ENCODE data around the gene PHKB.
"Not testable (repeated sequence)": the region's sequence is repeated elsewhere in the genome, so short reads cannot be mapped to it uniquely, and the experiment has no call there.

PHKB gene

GRCh38 chr16:47667956-47668355, 206.8 kb downstream of the PHKB start:
- in situ Hi-C loops (cut with MboI; ENCODE audit: low sequenced_read_pairs): no loop called here

GRCh38 chr16:47672475-47672874, 211.3 kb downstream of the PHKB start:
- in situ Hi-C loops (cut with MboI; ENCODE audit: low sequenced_read_pairs): no loop called here

- in situ Hi-C loops (cut with MboI; ENCODE audit: low sequenced_read_pairs): no loop called here
These were observed 215.6 kb downstream of the PHKB start for GRCh38 chr16:47676635-47677177.

GRCh38 chr16:47681571-47681970, 220.4 kb downstream of the PHKB start:
- in situ Hi-C loops (cut with MboI; ENCODE audit: low sequenced_read_pairs): not testable (repeated sequence)

- in situ Hi-C loops (cut with MboI; ENCODE audit: low sequenced_read_pairs): no loop called here
These were observed 226.6 kb downstream of the PHKB start for GRCh38 chr16:47687694-47688093.

- in situ Hi-C loops (cut with MboI; ENCODE audit: low sequenced_read_pairs): no loop called here
These were observed 232.1 kb downstream of the PHKB start for GRCh38 chr16:47693226-47693625.

- in situ Hi-C loops (cut with MboI; ENCODE audit: low sequenced_read_pairs): no loop called here
These were observed 233.4 kb downstream of the PHKB start for GRCh38 chr16:47694543-47694942.

- in situ Hi-C loops (cut with MboI; ENCODE audit: low sequenced_read_pairs): no loop called here
These were observed 234.6 kb downstream of the PHKB start for GRCh38 chr16:47695756-47696155.

GRCh38 chr16:47697826-47698225, 236.7 kb downstream of the PHKB start:
- in situ Hi-C loops (cut with MboI; ENCODE audit: low sequenced_read_pairs): no loop called here

- in situ Hi-C loops (cut with MboI; ENCODE audit: low sequenced_read_pairs): no loop called here
These were observed 238.0 kb downstream of the PHKB start for GRCh38 chr16:47699106-47699505.

- in situ Hi-C loops (cut with MboI; ENCODE audit: low sequenced_read_pairs): no loop called here
These were observed 239.9 kb downstream of the PHKB start for GRCh38 chr16:47700857-47701587.

- in situ Hi-C loops (cut with MboI; ENCODE audit: low sequenced_read_pairs): no loop called here
These were observed 244.1 kb downstream of the PHKB start for GRCh38 chr16:47705266-47705665.

GRCh38 chr16:47711809-47712208, 250.7 kb downstream of the PHKB start:
- in situ Hi-C loops (cut with MboI; ENCODE audit: low sequenced_read_pairs): no loop called here

GRCh38 chr16:47712276-47713224, 251.4 kb downstream of the PHKB start:
- in situ Hi-C loops (cut with MboI; ENCODE audit: low sequenced_read_pairs): no loop called here

GRCh38 chr16:47713225-47713595, 252.1 kb downstream of the PHKB start:
- in situ Hi-C loops (cut with MboI; ENCODE audit: low sequenced_read_pairs): no loop called here

- in situ Hi-C loops (cut with MboI; ENCODE audit: low sequenced_read_pairs): no loop called here
These were observed 254.4 kb downstream of the PHKB start for GRCh38 chr16:47715442-47716083.

- in situ Hi-C loops (cut with MboI; ENCODE audit: low sequenced_read_pairs): no loop called here
These were observed 255.4 kb downstream of the PHKB start for GRCh38 chr16:47716571-47716970.

GRCh38 chr16:47719713-47720112, 258.6 kb downstream of the PHKB start:
- in situ Hi-C loops (cut with MboI; ENCODE audit: low sequenced_read_pairs): no loop called here

- in situ Hi-C loops (cut with MboI; ENCODE audit: low sequenced_read_pairs): no loop called here
These were observed 260.0 kb downstream of the PHKB start for GRCh38 chr16:47721006-47721637.

- in situ Hi-C loops (cut with MboI; ENCODE audit: low sequenced_read_pairs): no loop called here
These were observed 260.9 kb downstream of the PHKB start for GRCh38 chr16:47722046-47722445.

All from HL-60/S4 (cell line).